Dermis lymphatic vessel endothelial cell (primary cell): ENCODE measurements around the gene ZNF180. TPM values are rescaled to one million over a fixed set of nuclear protein-coding genes. Genes with fewer than 3 reads are reported as not detected.

Source experiments
- total RNA-seq: library from RNA; depleted of rRNA; stranded (reverse); fragments of >200 nt; gene quantifications from 2 replicates; pipeline ENCODE4 v1.2.1, GENCODE V29; 2014

ZNF180 gene
- 7.5 and 7.6 TPM in 2 replicates for total RNA-seq

GRCh38 chr19:44499962-44500949 lies at the start of gene ZNF180:
TSS of gene ZNF180 (minus strand) at chr19:44500522. CDS start at chr19:44497334, 3,188 bp downstream.

GRCh38 chr19:44529536-44529935 lies 29.2 kb upstream of the ZNF180 start, which contains the start of gene CEACAM20:
TSS of gene CEACAM20 (minus strand) at chr19:44529675. CDS start at chr19:44529509, 166 bp downstream.

GRCh38 chr19:44447916-44448674 lies 52.2 kb downstream of the ZNF180 start, which contains the start of gene ZNF229:
TSS of gene ZNF229 (minus strand) at chr19:44448472. CDS start at chr19:44442847, 5,625 bp downstream.

Other genes starting within 250 kb of the ZNF180 start
- gene ZNF233, start 240.6 kb downstream of the ZNF180 start, total RNA-seq: 0.95 and 2.0 TPM in 2 replicates
- 6.7 and 8.2 TPM in 2 replicates for gene ZNF235, start 195.5 kb downstream of the ZNF180 start, total RNA-seq
- gene ZNF112, start 143.8 kb downstream of the ZNF180 start, total RNA-seq: 6.1 and 8.9 TPM in 2 replicates
- 1.5 TPM in 2 replicates for gene ZNF285, start 98.9 kb downstream of the ZNF180 start, total RNA-seq
- gene ZNF229, start 52.0 kb downstream of the ZNF180 start, total RNA-seq: 1.5 and 5.4 TPM in 2 replicates
- gene CEACAM20, start 29.2 kb upstream of the ZNF180 start, total RNA-seq: not detected in 2 replicates
- 0.11 TPM in 1 of 2 replicates, not detected in the other for gene IGSF23, start 113.0 kb upstream of the ZNF180 start, total RNA-seq
- gene PVR, start 143.4 kb upstream of the ZNF180 start, total RNA-seq: 25.3 and 58.1 TPM in 2 replicates
- gene CEACAM19, start 171.0 kb upstream of the ZNF180 start, total RNA-seq: 0.69 and 0.87 TPM in 2 replicates
- not detected in 2 replicates for gene CEACAM16, start 198.6 kb upstream of the ZNF180 start, total RNA-seq
- gene BCL3, start 248.2 kb upstream of the ZNF180 start, total RNA-seq: 0.98 and 1.4 TPM in 2 replicates